Mononuclear cell (primary cell): ENCODE data around the gene WNT5B. TPM values are rescaled to one million over a fixed set of nuclear protein-coding genes. Genes with fewer than 3 reads are reported as not detected.

Experiments
- H3K27me3 ChIP-seq: 2 replicates; pipeline ENCODE4 v1.6.0; 2011; ENCODE audit warnings: low read length, control low read depth; ENCODE audit not compliant: insufficient read depth
- H3K4me1 ChIP-seq: 2 replicates; pipeline ENCODE4 v1.5.1; 2011; ENCODE audit warnings: mild to moderate bottlenecking, low read length, control low read depth; ENCODE audit not compliant: insufficient read depth
- H3K4me3 ChIP-seq: 2 replicates; pipeline ENCODE4 v1.5.1; 2011; ENCODE audit warnings: mild to moderate bottlenecking, low read length, moderate library complexity
- H3K9me3 ChIP-seq: 2 replicates; pipeline ENCODE4 v1.5.1; 2011; ENCODE audit warnings: low read depth, mild to moderate bottlenecking, control low read depth, low read length
- total RNA-seq: library from RNA; depleted of rRNA; stranded (reverse); fragments of >200 nt; gene quantifications from one replicate; pipeline ENCODE4 v1.2.3, GENCODE V29; 2012

The WNT5B gene
- total RNA-seq, 1 donor = not detected

GRCh38 chr12:1610072-1610643 is 18.9 kb upstream of the WNT5B start:
- no peak overlapping the region for H3K4me3 ChIP-seq
- no peaks in the 10 kb centered on the region for H3K27me3 ChIP-seq
- peaks cover 55% of the 10 kb centered on the region for H3K4me1 ChIP-seq
- H3K9me3 ChIP-seq = no peaks in the 10 kb centered on the region

- H3K9me3 ChIP-seq = no peaks in the 10 kb centered on the region
- H3K4me1 ChIP-seq = peaks cover 55% of the 10 kb centered on the region
- H3K4me3 ChIP-seq = no peak overlapping the region
- H3K27me3 ChIP-seq = no peaks in the 10 kb centered on the region
Observed at GRCh38 chr12:1611803-1612572, 17.0 kb upstream of the WNT5B start.

- peaks cover 55% of the 10 kb centered on the region for H3K4me1 ChIP-seq
Observed at GRCh38 chr12:1613860-1614259, 15.2 kb upstream of the WNT5B start.

GRCh38 chr12:1614360-1614759 is 14.7 kb upstream of the WNT5B start:
- no peaks in the 10 kb centered on the region for H3K27me3 ChIP-seq
- H3K4me3 ChIP-seq = no peak overlapping the region
- H3K4me1 ChIP-seq = peaks cover 54% of the 10 kb centered on the region
- H3K9me3 ChIP-seq = no peaks in the 10 kb centered on the region

More at GRCh38 chr12:1613860-1614259, 15.2 kb upstream of the WNT5B start:
- Histone ChIP-seq H3K9me3 (no peaks in the 10 kb centered on the region), H3K4me3 (no peak overlapping the region), H3K27me3 (no peaks in the 10 kb centered on the region)

- Histone ChIP-seq H3K4me1 (peaks cover 53% of the 10 kb centered on the region), H3K4me3 (no peak overlapping the region), H3K27me3 (no peaks in the 10 kb centered on the region), H3K9me3 (no peaks in the 10 kb centered on the region)
Observed at GRCh38 chr12:1616233-1617066, 12.6 kb upstream of the WNT5B start.

- H3K9me3 ChIP-seq = no peaks in the 10 kb centered on the region
- H3K4me3 ChIP-seq = no peak overlapping the region
- H3K27me3 ChIP-seq = no peaks in the 10 kb centered on the region
- H3K4me1 ChIP-seq = peaks cover 49% of the 10 kb centered on the region
Observed at GRCh38 chr12:1618489-1618888, 10.5 kb upstream of the WNT5B start.

- Histone ChIP-seq H3K27me3 (no peaks in the 10 kb centered on the region), H3K4me3 (no peak overlapping the region), H3K4me1 (peaks cover 49% of the 10 kb centered on the region), H3K9me3 (no peaks in the 10 kb centered on the region)
Observed at GRCh38 chr12:1619159-1619558, 9.9 kb upstream of the WNT5B start.

- Histone ChIP-seq H3K27me3 (no peaks in the 10 kb centered on the region), H3K4me1 (peaks cover 49% of the 10 kb centered on the region), H3K4me3 (no peak overlapping the region), H3K9me3 (no peaks in the 10 kb centered on the region)
Observed at GRCh38 chr12:1619587-1619986, 9.4 kb upstream of the WNT5B start.

GRCh38 chr12:1620092-1620491 is 8.9 kb upstream of the WNT5B start:
- no peaks in the 10 kb centered on the region for H3K9me3 ChIP-seq
- no peaks in the 10 kb centered on the region for H3K27me3 ChIP-seq
- H3K4me1 ChIP-seq = peaks cover 49% of the 10 kb centered on the region
- H3K4me3 ChIP-seq = no peak overlapping the region

- no peaks in the 10 kb centered on the region for H3K9me3 ChIP-seq
- no peaks in the 10 kb centered on the region for H3K27me3 ChIP-seq
- H3K4me3 ChIP-seq = no peak overlapping the region
- H3K4me1 ChIP-seq = peaks cover 27% of the 10 kb centered on the region
Observed at GRCh38 chr12:1622406-1622805, 6.6 kb upstream of the WNT5B start.

- Histone ChIP-seq H3K4me3 (peak overlapping the region; percentile 13), H3K4me1 (peaks cover 42% of the 10 kb centered on the region), H3K27me3 (peaks cover 28% of the 10 kb centered on the region), H3K9me3 (no peaks in the 10 kb centered on the region)
Observed at GRCh38 chr12:1629338-1630132, 504 bp downstream of the WNT5B start.

GRCh38 chr12:1630133-1630826 is 1.2 kb downstream of the WNT5B start:
- no peaks in the 10 kb centered on the region for H3K9me3 ChIP-seq
- peaks cover 28% of the 10 kb centered on the region for H3K27me3 ChIP-seq
- H3K4me1 ChIP-seq = peaks cover 50% of the 10 kb centered on the region
- H3K4me3 ChIP-seq = peak overlapping the region; percentile 13

- Histone ChIP-seq H3K4me1 (peaks cover 57% of the 10 kb centered on the region), H3K4me3 (no peak overlapping the region), H3K27me3 (peaks cover 28% of the 10 kb centered on the region), H3K9me3 (no peaks in the 10 kb centered on the region)
Observed at GRCh38 chr12:1630827-1631591, 2.0 kb downstream of the WNT5B start.

GRCh38 chr12:1632702-1633101 is 3.7 kb downstream of the WNT5B start:
- Histone ChIP-seq H3K9me3 (no peaks in the 10 kb centered on the region), H3K27me3 (peaks cover 28% of the 10 kb centered on the region), H3K4me1 (peaks cover 65% of the 10 kb centered on the region), H3K4me3 (no peak overlapping the region)
